Tibial nerve (tissue), 4 donors: ENCODE results near the gene APBA3.

Experiments used
- EP300 ChIP-seq, 2 donors: sonication (generic); formaldehyde crosslinking; IDR thresholded peaks; one replicate each; pipeline ENCODE4 v1.6.1; 2017; ENCODE audit warnings: antibody characterized with exemption in 2 of 2, mild to moderate bottlenecking in 1 of 2
- TF ChIP-seq, protein P1 (sequence below), 5 experiments: fragments of 200-600 bp in 3 of 5; fragments of 450-650 bp in 2 of 5; sonication (generic) in 3 of 5; IDR thresholded peaks; one replicate each; pipeline ENCODE4 v1.5.1; 2016 to 2019; ENCODE audit warnings: antibody characterized with exemption in 5 of 5, mild to moderate bottlenecking in 3 of 5, moderate library complexity in 2 of 5

DNA sequence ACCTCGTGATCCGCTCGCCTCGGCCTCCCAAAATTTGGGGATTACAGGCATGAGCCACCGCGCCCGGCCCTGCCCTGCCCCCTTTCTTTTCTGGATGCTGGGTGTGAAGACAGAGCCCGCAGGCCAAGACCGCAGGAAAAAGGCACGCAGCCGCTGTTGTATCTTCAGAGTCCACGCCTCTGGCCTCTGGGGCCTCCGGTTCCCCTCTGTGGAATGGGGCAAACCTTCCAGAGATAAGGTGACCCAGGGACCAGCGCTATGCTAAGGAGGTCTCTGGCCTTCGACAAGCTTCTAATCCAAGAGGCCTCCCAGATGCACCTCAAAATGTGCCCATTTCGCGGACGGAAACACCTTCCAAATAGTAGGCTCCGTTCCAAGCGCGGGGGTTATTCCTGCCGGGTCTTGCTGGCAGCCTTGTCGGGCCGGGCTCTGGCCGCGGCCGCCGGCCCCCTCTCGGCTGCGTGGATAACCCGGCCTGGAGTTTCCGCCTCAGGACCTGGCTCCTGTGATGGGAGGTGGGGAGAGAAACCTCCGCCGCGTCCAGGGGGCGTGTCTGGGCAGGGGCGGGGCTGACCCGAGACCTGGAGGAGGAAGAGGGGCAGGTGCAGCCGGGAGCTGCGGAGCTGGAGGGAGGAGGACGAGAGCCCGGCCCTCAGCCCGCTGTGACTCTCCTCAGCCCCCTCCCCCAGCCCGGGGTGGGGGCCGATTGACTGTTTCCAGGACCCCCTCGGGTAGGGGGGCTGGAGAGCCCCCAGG, 40.2 kb downstream of the APBA3 start:
- TF ChIP-seq EP300 (IDR thresholded peaks at IDR 0.05) = peak in 1 of 2 donors; percentile 62
- TF ChIP-seq, protein P1, sequence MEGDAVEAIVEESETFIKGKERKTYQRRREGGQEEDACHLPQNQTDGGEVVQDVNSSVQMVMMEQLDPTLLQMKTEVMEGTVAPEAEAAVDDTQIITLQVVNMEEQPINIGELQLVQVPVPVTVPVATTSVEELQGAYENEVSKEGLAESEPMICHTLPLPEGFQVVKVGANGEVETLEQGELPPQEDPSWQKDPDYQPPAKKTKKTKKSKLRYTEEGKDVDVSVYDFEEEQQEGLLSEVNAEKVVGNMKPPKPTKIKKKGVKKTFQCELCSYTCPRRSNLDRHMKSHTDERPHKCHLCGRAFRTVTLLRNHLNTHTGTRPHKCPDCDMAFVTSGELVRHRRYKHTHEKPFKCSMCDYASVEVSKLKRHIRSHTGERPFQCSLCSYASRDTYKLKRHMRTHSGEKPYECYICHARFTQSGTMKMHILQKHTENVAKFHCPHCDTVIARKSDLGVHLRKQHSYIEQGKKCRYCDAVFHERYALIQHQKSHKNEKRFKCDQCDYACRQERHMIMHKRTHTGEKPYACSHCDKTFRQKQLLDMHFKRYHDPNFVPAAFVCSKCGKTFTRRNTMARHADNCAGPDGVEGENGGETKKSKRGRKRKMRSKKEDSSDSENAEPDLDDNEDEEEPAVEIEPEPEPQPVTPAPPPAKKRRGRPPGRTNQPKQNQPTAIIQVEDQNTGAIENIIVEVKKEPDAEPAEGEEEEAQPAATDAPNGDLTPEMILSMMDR (IDR thresholded peaks at IDR 0.05) = peak in 2 of 5 experiments; percentile 36 to 57
